HG03520 (cell line): Measurements from ENCODE around the gene PLAU.
"Not testable (repeated sequence)": the region's sequence is repeated elsewhere in the genome, so short reads cannot be mapped to it uniquely, and the experiment has no call there.

ENCODE experiments used
- ATAC-seq: cut with Tn5 transposase; IDR thresholded peaks from one replicate; pipeline ENCODE4 v1.9.1; 2021; ENCODE audit warnings: mild to moderate bottlenecking, moderate library complexity; ENCODE audit not compliant: unreplicated experiment

PLAU gene

DNA sequence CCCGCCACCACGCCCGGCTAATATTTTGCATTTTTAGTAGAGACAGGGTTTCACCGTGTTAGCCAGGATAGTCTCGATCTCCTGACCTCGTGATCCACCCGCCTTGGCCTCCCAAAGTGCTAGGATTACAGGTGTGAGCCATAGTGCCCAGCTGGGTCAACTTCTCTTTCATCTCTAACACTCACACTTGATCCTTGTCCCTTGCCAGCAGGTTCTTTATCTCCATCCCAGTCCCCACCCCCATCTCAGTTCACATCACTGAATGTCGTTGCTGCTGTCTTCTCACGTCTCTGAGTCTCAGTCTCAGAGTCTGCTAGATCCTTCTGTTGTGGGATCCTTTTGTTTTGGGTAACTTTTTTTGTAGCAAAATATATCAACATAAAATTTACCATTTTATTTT lies 15.6 kb upstream of the PLAU start:
- not testable (repeated sequence) for ATAC-seq

- no peak for ATAC-seq
Measured at GRCh38 chr10:73897693-73898092, 13.2 kb upstream of the PLAU start.

DNA sequence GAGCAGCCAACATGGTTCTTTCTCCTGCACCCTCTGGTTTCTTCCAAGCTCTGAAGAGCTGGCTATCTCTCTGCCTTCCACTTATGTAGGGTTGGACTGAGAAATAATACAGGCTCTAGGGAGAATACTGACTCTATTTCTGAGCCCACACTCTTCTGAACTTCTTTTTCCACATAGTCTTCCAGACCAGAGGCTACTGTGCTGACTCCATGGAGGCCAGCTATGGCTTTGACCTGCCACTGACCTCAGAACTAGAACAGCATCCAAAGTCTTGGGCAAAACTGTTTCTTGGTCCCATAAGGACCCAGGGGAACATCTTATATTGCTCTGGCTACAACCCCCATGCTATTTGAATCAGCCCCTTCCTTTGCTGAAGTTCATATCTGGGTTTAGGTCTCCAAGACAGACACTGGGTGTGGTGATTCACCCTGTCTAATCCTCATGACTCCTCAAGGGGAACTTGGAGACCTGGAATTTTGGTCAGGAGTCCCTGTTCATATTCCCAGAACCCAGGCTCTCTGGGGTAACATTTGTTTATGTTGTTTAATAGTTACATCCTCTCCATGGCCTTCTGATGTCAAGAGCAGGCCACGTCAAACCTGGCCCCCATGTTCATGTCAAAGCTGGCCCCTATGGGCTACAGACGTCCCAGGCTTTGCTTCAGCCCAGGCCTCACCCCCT lies 12.1 kb upstream of the PLAU start:
- no peak for ATAC-seq

- no peak for ATAC-seq
Measured at GRCh38 chr10:73899423-73899822, 11.5 kb upstream of the PLAU start.

DNA sequence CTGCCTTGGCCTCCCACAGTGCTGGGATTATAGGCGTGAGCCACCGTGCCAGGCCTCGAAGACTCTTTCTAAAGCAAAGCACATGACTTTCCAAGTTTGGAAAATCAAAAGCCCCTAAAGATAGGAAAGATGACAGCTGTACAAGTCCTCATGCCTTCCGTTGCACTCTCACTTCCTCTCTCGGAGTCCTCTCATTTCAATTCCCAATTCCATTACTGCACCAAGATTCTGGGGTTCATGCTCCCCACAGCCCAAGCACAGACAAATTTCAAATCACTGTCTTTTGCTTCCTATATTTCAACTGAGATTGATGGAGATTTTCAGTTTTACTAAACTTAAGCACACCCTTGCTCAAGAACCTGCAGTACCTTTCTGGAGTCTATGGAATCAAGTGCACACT lies 10.9 kb upstream of the PLAU start:
- no peak for ATAC-seq

GRCh38 chr10:73901261-73901660 lies 9.7 kb upstream of the PLAU start:
- ATAC-seq = no peak

- ATAC-seq = no peak
Measured at GRCh38 chr10:73902351-73902750, 8.6 kb upstream of the PLAU start.

GRCh38 chr10:73905256-73906020 lies 5.5 kb upstream of the PLAU start:
- ATAC-seq = no peak

DNA sequence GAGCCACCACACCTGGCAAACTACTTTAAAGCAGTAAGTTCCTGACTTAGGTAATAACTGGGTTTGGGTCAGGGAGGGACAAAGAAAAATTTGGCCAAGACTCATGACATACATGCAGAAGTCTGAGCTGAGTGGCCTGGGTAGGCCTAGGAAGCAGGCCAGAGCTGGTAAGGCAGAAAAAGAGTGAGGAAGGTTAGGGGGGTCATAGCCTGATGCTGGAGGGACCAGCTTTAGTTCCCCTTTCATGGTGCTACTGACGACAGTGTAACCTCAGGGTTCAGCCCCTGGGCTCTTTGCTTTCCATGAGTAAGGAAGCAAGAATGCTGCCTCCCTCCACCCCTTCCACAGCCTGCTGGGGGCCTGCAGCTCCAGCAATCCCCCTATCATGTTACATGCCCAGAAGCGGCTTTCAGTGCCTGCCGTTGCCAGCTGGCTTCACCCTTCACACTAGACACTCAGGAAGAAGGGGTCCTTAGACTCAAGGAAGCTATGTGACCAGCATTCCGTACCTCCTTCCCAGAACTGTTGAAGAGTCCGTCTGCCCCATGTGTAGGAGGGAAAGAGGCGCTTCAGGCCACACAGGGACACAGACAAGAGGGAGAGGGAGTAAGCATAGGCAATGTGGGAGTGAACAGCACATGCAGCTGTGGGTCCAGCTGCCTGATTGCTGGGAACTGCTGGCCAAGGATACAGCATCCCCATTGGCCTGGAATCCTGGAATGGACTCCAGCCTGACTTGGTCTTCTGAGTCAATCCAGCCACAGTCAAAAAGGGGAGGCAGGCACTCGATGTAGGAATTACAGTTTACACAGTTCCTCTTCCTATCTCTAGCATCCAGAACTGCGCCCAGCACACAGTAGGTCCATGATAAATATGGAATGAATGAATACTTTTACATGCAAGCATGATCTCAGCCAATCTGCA lies 4.1 kb upstream of the PLAU start:
- no peak for ATAC-seq

DNA sequence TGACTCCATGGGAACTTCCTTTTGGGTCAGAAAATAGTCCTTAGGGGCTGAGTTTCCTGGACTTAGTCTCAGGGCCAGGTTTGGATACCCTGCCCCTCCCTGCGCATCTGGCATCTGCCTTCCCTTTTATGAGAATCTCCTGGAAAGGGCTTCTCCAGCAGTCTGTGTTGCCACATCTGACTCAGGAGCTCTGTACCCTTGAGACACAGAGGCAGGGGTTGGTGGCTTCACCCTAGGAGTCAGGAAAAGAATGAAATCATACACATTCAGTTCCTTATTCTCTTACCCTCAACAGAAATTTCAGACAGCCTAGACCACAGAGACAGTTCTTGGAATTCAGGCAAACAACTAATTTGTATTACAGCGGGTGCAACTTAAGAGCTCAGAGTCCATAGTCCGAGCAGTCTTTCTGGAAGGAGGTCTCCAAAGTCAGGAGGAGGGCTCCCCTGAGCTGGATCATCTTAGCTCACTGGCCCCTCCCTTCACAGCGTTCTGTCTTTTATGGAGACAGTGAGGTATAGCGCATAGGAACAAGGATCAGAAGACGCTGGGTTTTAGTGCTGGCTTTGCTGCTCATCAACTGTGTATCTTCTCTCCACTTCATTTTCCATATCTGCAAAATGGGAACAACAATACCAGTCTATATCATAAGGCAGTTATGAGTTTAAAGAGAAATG lies 3.0 kb upstream of the PLAU start:
- ATAC-seq = no peak

- no peak for ATAC-seq
Measured at GRCh38 chr10:73908853-73909539, 1.9 kb upstream of the PLAU start.

- ATAC-seq = no peak
Measured at GRCh38 chr10:73909540-73910115, 1.3 kb upstream of the PLAU start.

DNA sequence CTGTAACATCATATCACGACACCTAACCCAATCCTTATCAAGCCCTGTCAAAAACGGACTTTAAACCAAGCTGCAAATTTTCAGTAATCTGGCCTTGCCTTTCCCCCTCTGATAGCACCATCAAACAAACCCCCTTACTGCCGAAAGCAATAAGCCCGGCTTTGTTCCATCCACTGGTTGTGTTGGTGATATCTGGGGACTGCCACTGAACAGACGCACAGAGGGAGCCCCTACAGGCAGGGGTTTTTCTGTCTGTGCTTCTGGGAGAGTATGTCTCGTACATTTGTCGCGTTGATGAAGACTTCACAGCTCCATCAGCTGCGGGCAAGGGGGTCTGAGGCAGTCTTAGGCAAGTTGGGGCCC lies 550 bp upstream of the PLAU start:
- no peak for ATAC-seq

DNA sequence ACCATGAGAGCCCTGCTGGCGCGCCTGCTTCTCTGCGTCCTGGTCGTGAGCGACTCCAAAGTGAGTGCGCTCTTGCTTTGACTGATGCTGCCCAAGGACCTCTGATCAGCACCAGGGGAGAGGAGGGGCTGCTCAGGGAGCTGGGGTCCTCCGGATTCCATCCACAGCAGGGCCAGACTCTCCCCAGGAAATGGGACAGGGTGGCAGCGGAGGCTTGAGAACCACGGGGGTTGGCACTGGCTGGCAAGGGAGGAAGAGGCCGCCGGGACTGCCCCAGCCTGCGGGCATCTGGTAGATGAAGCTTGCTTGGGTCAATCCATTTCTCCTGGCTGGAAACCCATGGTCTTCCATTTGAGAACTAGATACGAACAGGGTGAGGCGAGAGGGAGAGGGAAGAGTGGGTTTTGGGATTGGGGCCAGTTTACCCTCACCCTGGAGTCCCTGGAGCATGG lies 647 bp downstream of the PLAU start:
- no peak for ATAC-seq

DNA sequence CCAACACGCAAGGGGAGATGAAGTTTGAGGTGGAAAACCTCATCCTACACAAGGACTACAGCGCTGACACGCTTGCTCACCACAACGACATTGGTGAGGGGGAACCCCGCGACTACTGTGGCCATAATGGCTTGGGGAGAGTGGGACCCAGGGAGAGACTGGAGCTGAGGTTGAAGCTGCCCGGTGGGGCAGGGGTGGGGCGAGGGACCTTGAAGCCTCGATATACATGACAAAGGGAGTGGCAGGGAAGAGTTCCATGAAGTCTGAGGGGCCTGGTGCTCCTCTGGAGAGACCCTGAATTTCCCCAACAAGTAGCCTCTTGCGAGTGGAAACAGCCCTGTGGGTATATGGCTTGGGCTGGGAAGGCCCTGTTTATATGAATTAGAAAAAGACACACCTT lies 3.1 kb downstream of the PLAU start:
- no peak for ATAC-seq

DNA sequence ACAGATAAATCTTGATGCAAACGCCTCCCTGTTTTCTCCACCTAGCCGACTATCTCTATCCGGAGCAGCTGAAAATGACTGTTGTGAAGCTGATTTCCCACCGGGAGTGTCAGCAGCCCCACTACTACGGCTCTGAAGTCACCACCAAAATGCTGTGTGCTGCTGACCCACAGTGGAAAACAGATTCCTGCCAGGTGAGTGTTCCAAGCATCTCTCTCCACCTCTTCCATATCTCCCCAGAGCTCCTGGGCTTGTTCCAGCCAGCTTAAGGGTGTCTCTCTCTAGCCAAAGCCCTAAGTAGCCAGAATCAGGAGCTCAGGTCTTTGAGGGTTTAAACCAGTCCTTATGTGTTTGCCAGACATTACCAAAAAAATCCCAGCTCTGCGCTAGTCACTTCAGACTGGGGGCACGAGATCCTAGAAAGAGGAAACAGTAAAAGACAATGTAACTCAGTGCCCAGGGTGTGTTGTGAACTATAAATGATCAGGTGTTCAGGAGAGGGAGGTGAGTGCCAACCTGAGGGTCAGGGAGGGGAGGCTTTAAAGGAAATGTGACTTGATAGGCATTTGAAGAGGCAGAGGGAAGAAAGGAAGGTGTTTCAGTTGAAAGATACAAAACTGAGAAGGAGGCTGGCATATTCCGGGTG lies 4.4 kb downstream of the PLAU start:
- ATAC-seq = no peak

GRCh38 chr10:73916761-73917470 lies 6.0 kb downstream of the PLAU start:
- no peak for ATAC-seq

DNA sequence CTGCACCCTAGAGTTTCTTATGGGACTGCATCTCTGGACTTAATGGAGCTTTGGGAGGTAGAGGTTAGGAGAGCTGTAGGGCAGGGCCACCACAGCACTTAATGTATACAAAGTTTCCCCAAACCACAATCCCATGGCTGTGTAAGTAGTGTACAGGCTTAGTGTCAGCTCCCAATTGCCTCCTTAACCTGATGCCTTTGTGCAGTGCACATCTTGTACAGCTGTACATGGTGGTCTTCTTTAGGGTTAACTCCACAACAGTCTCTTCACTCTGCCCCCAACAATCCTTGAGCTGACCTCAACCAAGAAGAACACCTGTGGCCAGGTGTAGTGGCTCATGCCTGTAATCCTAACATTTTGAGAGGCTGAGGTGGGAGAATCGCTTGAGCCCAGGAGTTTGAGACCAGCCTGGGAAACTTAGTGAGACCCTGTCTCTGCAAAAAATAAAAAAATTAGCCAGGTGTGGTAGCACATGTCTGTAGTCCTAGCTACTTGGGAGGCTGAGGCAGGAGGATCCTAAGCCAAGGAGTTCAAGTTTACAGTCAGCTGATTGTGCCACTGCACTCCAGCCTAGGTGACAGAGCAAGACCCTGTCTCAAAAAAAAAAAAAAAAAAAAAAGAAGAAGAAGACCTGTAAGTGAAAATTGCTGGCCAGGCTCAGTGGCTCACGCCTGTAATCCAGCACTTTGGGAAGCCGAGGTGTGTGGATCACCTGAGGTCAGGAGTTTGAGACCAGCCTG lies 6.8 kb downstream of the PLAU start:
- no peak for ATAC-seq
